HG02759 (cell line): ENCODE results near the gene NFASC.

Experiments
- ATAC-seq: cut with Tn5 transposase; IDR thresholded peaks from one replicate; pipeline ENCODE4 v1.9.1; 2021; ENCODE audit warnings: mild to moderate bottlenecking, moderate library complexity; ENCODE audit not compliant: unreplicated experiment

NFASC gene

GRCh38 chr1:204887846-204888245, 17.2 kb downstream of the NFASC start:
- no peak for ATAC-seq

- no peak for ATAC-seq
Observed at GRCh38 chr1:204888294-204888693, 17.6 kb downstream of the NFASC start.

- ATAC-seq: no peak
Observed at GRCh38 chr1:204889681-204890383, 19.2 kb downstream of the NFASC start.

- no peak for ATAC-seq
Observed at GRCh38 chr1:204891860-204892259, 21.2 kb downstream of the NFASC start.

- no peak for ATAC-seq
Observed at GRCh38 chr1:204894031-204894430, 23.4 kb downstream of the NFASC start.

GRCh38 chr1:204894606-204895005, 23.9 kb downstream of the NFASC start:
- ATAC-seq: no peak

- ATAC-seq: no peak
Observed at GRCh38 chr1:204896023-204896422, 25.4 kb downstream of the NFASC start.

- no peak for ATAC-seq
Observed at GRCh38 chr1:204896787-204897469, 26.3 kb downstream of the NFASC start.

- ATAC-seq: no peak
Observed at GRCh38 chr1:204900721-204901120, 30.1 kb downstream of the NFASC start.

- no peak for ATAC-seq
Observed at GRCh38 chr1:204902671-204903070, 32.0 kb downstream of the NFASC start.

- ATAC-seq: no peak
Observed at GRCh38 chr1:204904228-204904810, 33.7 kb downstream of the NFASC start.

GRCh38 chr1:204909109-204909508, 38.4 kb downstream of the NFASC start:
- ATAC-seq: no peak

- no peak for ATAC-seq
Observed at GRCh38 chr1:204915861-204916495, 45.3 kb downstream of the NFASC start.

GRCh38 chr1:204917802-204918201, 47.1 kb downstream of the NFASC start:
- ATAC-seq: no peak

GRCh38 chr1:204920511-204920910, 49.8 kb downstream of the NFASC start:
- ATAC-seq: no peak

- ATAC-seq: no peak
Observed at GRCh38 chr1:204920967-204921366, 50.3 kb downstream of the NFASC start.

- ATAC-seq: no peak
Observed at GRCh38 chr1:204921855-204922516, 51.3 kb downstream of the NFASC start.

- no peak for ATAC-seq
Observed at GRCh38 chr1:204923201-204923600, 52.5 kb downstream of the NFASC start.

- ATAC-seq: no peak
Observed at GRCh38 chr1:204923626-204924012, 53.0 kb downstream of the NFASC start.

- no peak for ATAC-seq
Observed at GRCh38 chr1:204924013-204924759, 53.5 kb downstream of the NFASC start.

GRCh38 chr1:204925701-204926100, 55.0 kb downstream of the NFASC start:
- no peak for ATAC-seq
